ENCODE measurements around the gene METTL4. TPM values are rescaled to one million over a fixed set of nuclear protein-coding genes. Genes with fewer than 3 reads are reported as not detected.

Gene METTL4
- total RNA-seq, 2 experiments from 2014 or later: 19.4 to 20.6 TPM

GRCh38 chr18:2588666-2589344 is 17.5 kb upstream of the METTL4 start:
- Mint-ChIP-seq H3K4me1 (ENCODE audit: low read depth) (peaks cover 53% of the 10 kb centered on the region), H3K27ac (peak overlapping the region; percentile 93), H3K9me3 (no peaks in the 10 kb centered on the region), H3K27me3 (ENCODE audit: low read depth) (no peaks in the 10 kb centered on the region), H3K36me3 (ENCODE audit: low read depth) (peaks cover 55% of the 10 kb centered on the region), H3K4me3 (peak overlapping the region; percentile 55)
- CTCF ChIA-PET: interaction anchor here (0.6 to 1.6 kb wide), 6 partner anchors 16 to 997 kb away, joined by 3 to 11 read pairs (median 4); partner anchors contain the start of gene NDC80
- intact Hi-C loops (cut with micrococcal nuclease): loop anchor here (1.0 to 5.0 kb wide), 5 partner anchors 16 to 68 kb away; partner anchors contain the start of gene SMCHD1
- no peak for DNase-seq

- peak overlapping the region; percentile 48 for H3K27ac Mint-ChIP-seq
- no peak for DNase-seq
- no peaks in the 10 kb centered on the region for H3K9me3 Mint-ChIP-seq
- H3K27me3 Mint-ChIP-seq (ENCODE audit: low read depth): no peaks in the 10 kb centered on the region
- intact Hi-C loops (cut with micrococcal nuclease): loop anchor here (5.0 kb wide), 1 partner anchor 70 kb away; the partner anchor contains the start of gene SMCHD1
- peaks cover 46% of the 10 kb centered on the region for H3K4me1 Mint-ChIP-seq (ENCODE audit: low read depth)
- H3K4me3 Mint-ChIP-seq: no peak overlapping the region
- H3K36me3 Mint-ChIP-seq (ENCODE audit: low read depth): peaks cover 60% of the 10 kb centered on the region
- CTCF ChIA-PET: interaction anchor here (0.8 to 1.5 kb wide), 2 partner anchors 9 to 20 kb away, joined by 3 to 11 read pairs; no protein-coding TSS in a partner anchor
Measured at GRCh38 chr18:2587788-2588187, 16.5 kb upstream of the METTL4 start.

DNA sequence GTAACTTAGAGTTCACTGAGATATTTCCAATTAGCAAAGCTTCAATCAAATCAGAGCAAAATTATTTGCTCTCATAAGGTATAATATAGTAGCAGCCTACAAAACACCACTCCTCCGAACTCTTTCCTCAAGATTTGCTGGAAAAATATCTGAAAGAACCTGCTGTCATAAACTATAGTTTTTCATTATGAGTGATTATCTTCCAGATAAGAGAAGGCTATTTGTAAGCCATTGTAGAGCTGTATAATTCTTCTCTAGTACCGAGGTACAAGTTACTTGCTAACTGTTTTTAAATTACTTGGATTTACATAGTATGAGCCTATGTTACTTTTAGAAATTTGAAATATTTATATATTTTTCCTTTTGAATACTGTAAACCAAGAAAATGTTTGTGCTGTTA is 2.1 kb upstream of the METTL4 start:
- DNase-seq: no peak
- CTCF ChIA-PET: interaction anchor here (1.3 kb wide), 1 partner anchor 15 kb away, joined by 4 read pairs; no protein-coding TSS in a partner anchor
- Mint-ChIP-seq H3K4me1 (ENCODE audit: low read depth) (peaks cover 48% of the 10 kb centered on the region), H3K27ac (no peak overlapping the region), H3K27me3 (ENCODE audit: low read depth) (no peaks in the 10 kb centered on the region), H3K4me3 (peak overlapping the region; percentile 97), H3K36me3 (ENCODE audit: low read depth) (peaks cover 57% of the 10 kb centered on the region), H3K9me3 (no peaks in the 10 kb centered on the region)
- intact Hi-C loops (cut with micrococcal nuclease): loop anchor here (2.0 to 10.0 kb wide), 9 partner anchors 31 to 1759 kb away; partner anchors contain the start of genes EMILIN2, LPIN2, TGIF1 and YES1

- DNase-seq: no peak
- intact Hi-C loops (cut with micrococcal nuclease): loop anchor here (1.0 to 10.0 kb wide), 10 partner anchors 16 to 1758 kb away; partner anchors contain the start of genes EMILIN2, LPIN2, TGIF1 and YES1
- Mint-ChIP-seq H3K4me3 (peak overlapping the region; percentile 97), H3K4me1 (ENCODE audit: low read depth) (peaks cover 48% of the 10 kb centered on the region), H3K36me3 (ENCODE audit: low read depth) (peaks cover 55% of the 10 kb centered on the region), H3K9me3 (no peaks in the 10 kb centered on the region), H3K27ac (no peak overlapping the region), H3K27me3 (ENCODE audit: low read depth) (no peaks in the 10 kb centered on the region)
- CTCF ChIA-PET: interaction anchor here (1.3 kb wide), 1 partner anchor 16 kb away, joined by 4 read pairs; no protein-coding TSS in a partner anchor
Measured at GRCh38 chr18:2572892-2573291, 1.6 kb upstream of the METTL4 start.

GRCh38 chr18:2572171-2572569 is 865 bp upstream of the METTL4 start:
- CTCF ChIA-PET: interaction anchor here (1.1 kb wide), 1 partner anchor 17 kb away, joined by 4 read pairs; no protein-coding TSS in a partner anchor
- intact Hi-C loops (cut with micrococcal nuclease): loop anchor here (1.0 to 10.0 kb wide), 10 partner anchors 17 to 1757 kb away; partner anchors contain the start of genes EMILIN2, LPIN2, TGIF1 and YES1
- H3K9me3 Mint-ChIP-seq: no peaks in the 10 kb centered on the region
- peaks cover 46% of the 10 kb centered on the region for H3K4me1 Mint-ChIP-seq (ENCODE audit: low read depth)
- H3K36me3 Mint-ChIP-seq (ENCODE audit: low read depth): peaks cover 49% of the 10 kb centered on the region
- peak; percentile 36 for DNase-seq
- no peaks in the 10 kb centered on the region for H3K27me3 Mint-ChIP-seq (ENCODE audit: low read depth)
- H3K4me3 Mint-ChIP-seq: peak overlapping the region; percentile 97
- H3K27ac Mint-ChIP-seq: peak overlapping the region; percentile 98

DNA sequence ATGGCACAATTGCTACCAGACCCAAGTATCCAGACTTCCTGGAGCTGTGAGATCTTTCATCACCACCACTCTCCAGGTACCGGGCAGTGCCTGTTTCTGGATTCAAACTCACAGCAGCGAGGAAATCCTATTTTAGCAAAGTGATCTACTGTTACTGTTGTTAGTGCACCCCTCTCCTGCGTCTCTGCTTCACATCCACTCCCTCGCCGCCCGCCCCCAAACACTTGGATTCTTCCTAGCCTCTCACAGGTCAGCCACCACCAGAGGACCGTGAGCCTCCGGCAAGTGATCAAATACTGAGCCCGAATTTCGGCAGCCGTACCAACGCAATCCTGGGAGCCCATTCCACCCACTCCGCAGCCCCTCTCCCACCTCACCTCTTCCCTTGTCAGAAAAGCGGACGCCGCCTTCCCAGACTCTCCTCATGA is 519 bp downstream of the METTL4 start:
- DNase-seq: peak; percentile 72
- peak overlapping the region; percentile 97 for H3K4me3 Mint-ChIP-seq
- peaks cover 44% of the 10 kb centered on the region for H3K36me3 Mint-ChIP-seq (ENCODE audit: low read depth)
- no peaks in the 10 kb centered on the region for H3K27me3 Mint-ChIP-seq (ENCODE audit: low read depth)
- peaks cover 45% of the 10 kb centered on the region for H3K4me1 Mint-ChIP-seq (ENCODE audit: low read depth)
- intact Hi-C loops (cut with micrococcal nuclease): loop anchor here (1.0 to 10.0 kb wide), 11 partner anchors 71 to 1756 kb away; partner anchors contain the start of genes EMILIN2, MYL12A, SMCHD1 and TGIF1
- CTCF ChIA-PET: interaction anchor here (0.6 to 1.6 kb wide), 3 partner anchors 16 to 1096 kb away, joined by 3 to 6 read pairs (median 3); no protein-coding TSS in a partner anchor
- H3K9me3 Mint-ChIP-seq: no peaks in the 10 kb centered on the region
- peak overlapping the region; percentile 98 for H3K27ac Mint-ChIP-seq

GRCh38 chr18:2569338-2570207 is 1.7 kb downstream of the METTL4 start:
- Mint-ChIP-seq H3K4me1 (ENCODE audit: low read depth) (peaks cover 51% of the 10 kb centered on the region), H3K27me3 (ENCODE audit: low read depth) (no peaks in the 10 kb centered on the region), H3K27ac (no peak overlapping the region), H3K4me3 (peak overlapping the region; percentile 97), H3K36me3 (ENCODE audit: low read depth) (peaks cover 45% of the 10 kb centered on the region), H3K9me3 (no peaks in the 10 kb centered on the region)
- intact Hi-C loops (cut with micrococcal nuclease): loop anchor here (2.0 to 10.0 kb wide), 9 partner anchors 183 to 1755 kb away; partner anchors contain the start of genes EMILIN2, MYL12A, TGIF1 and YES1
- no peak for DNase-seq
- CTCF ChIA-PET: interaction anchor here (1.2 to 1.6 kb wide), 2 partner anchors 12 to 15 kb away, joined by 4 to 6 read pairs; no protein-coding TSS in a partner anchor

DNA sequence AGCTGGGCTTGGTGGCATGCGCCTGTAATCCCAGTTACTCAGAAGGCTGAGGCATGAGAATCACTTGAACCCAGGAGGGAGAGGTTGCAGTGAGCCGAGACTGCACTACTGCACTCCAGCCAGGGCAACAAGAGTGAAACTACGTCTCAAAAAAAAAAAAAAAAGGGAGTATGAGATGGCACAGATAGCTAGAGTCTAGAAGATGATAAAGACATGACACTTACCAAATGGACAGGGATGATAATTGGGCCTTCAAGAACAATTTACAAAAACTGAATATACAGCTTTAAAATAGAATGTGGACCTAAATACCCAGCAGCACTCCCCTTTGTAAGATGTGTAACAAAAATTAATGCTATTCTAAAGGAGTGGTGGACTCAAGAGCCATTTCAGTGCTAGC is 2.7 kb downstream of the METTL4 start:
- Mint-ChIP-seq H3K9me3 (no peaks in the 10 kb centered on the region), H3K27ac (no peak overlapping the region), H3K27me3 (ENCODE audit: low read depth) (no peaks in the 10 kb centered on the region), H3K36me3 (ENCODE audit: low read depth) (peaks cover 41% of the 10 kb centered on the region), H3K4me1 (ENCODE audit: low read depth) (peaks cover 50% of the 10 kb centered on the region), H3K4me3 (no peak overlapping the region)
- DNase-seq: no peak
- intact Hi-C loops (cut with micrococcal nuclease): no loop called here
- CTCF ChIA-PET: interaction anchor here (1.2 kb wide), 1 partner anchor 11 kb away, joined by 4 read pairs; no protein-coding TSS in a partner anchor

- H3K27me3 Mint-ChIP-seq (ENCODE audit: low read depth): no peaks in the 10 kb centered on the region
- CTCF ChIA-PET: interaction anchor here (1.2 kb wide), 1 partner anchor 11 kb away, joined by 4 read pairs; no protein-coding TSS in a partner anchor
- H3K9me3 Mint-ChIP-seq: no peaks in the 10 kb centered on the region
- peaks cover 46% of the 10 kb centered on the region for H3K4me1 Mint-ChIP-seq (ENCODE audit: low read depth)
- intact Hi-C loops (cut with micrococcal nuclease): no loop called here
- peaks cover 40% of the 10 kb centered on the region for H3K36me3 Mint-ChIP-seq (ENCODE audit: low read depth)
- no peak for DNase-seq
- no peak overlapping the region for H3K27ac Mint-ChIP-seq
- no peak overlapping the region for H3K4me3 Mint-ChIP-seq
Measured at GRCh38 chr18:2568129-2568528, 3.2 kb downstream of the METTL4 start.

- DNase-seq: no peak
- intact Hi-C loops (cut with micrococcal nuclease): no loop called here
- H3K27ac Mint-ChIP-seq: no peak overlapping the region
- H3K27me3 Mint-ChIP-seq (ENCODE audit: low read depth): no peaks in the 10 kb centered on the region
- no peak overlapping the region for H3K4me3 Mint-ChIP-seq
- H3K36me3 Mint-ChIP-seq (ENCODE audit: low read depth): peaks cover 34% of the 10 kb centered on the region
- H3K9me3 Mint-ChIP-seq: no peaks in the 10 kb centered on the region
- H3K4me1 Mint-ChIP-seq (ENCODE audit: low read depth): peaks cover 31% of the 10 kb centered on the region
- CTCF ChIA-PET: interaction anchor here (1.2 kb wide), 1 partner anchor 11 kb away, joined by 3 read pairs; no protein-coding TSS in a partner anchor
Measured at GRCh38 chr18:2564373-2564772, 6.9 kb downstream of the METTL4 start.

GRCh38 chr18:2559249-2559648 is 12.1 kb downstream of the METTL4 start:
- Mint-ChIP-seq H3K27ac (no peak overlapping the region), H3K27me3 (ENCODE audit: low read depth) (no peaks in the 10 kb centered on the region), H3K4me3 (no peak overlapping the region), H3K9me3 (no peaks in the 10 kb centered on the region), H3K36me3 (ENCODE audit: low read depth) (peaks cover 13% of the 10 kb centered on the region), H3K4me1 (ENCODE audit: low read depth) (peaks cover 5% of the 10 kb centered on the region)
- CTCF ChIA-PET: no interaction called here
- no peak for DNase-seq
- intact Hi-C loops (cut with micrococcal nuclease): no loop called here

All from activated naive CD4-positive, alpha-beta T cell treated with anti-CD3 and anti-CD28 coated beads for 36 hours (primary cell).